H1 (cell line): ENCODE results near the gene FPR2. TPM values are rescaled to one million over a fixed set of nuclear protein-coding genes. Genes with fewer than 3 reads are reported as not detected.

Source experiments
- CTCF ChIA-PET: fragments of 300-600 bp; sonication (Branson Sonifier 250); formaldehyde crosslinking; loops from one replicate; lab custom pipeline; 2021; ENCODE audit not compliant: partially characterized antibody; lab: Charles Lee
- POLR2A ChIA-PET: fragments of 300-600 bp; sonication (Branson Sonifier 250); formaldehyde crosslinking; loops from one replicate; lab custom pipeline; 2021; ENCODE audit warnings: inconsistent platforms; ENCODE audit not compliant: partially characterized antibody; lab: Charles Lee
- DNase-seq, 2 experiments: peaks; one replicate each; pipeline versions ENCODE4 v3.0.0 to v3.0.0-alpha.2; 2010 to 2022; ENCODE audit warnings: low spot score in 2 of 2, low read depth in 1 of 2, mixed read lengths in 1 of 2
- FAIRE-seq: peaks from 2 replicates; lab custom pipeline; 2011; peaks lifted over from hg19 to GRCh38; lab: Jason Lieb, UNC
- H2AFZ ChIP-seq: 2 replicates; pipeline ENCODE4 v1.8.1; 2012; ENCODE audit warnings: low read length, inconsistent platforms
- H2AK5ac ChIP-seq: 2 replicates; pipeline ENCODE4 v1.6.1; 2013; ENCODE audit warnings: low read depth, low read length
- H2BK120ac ChIP-seq: replicated peaks from 2 replicates; pipeline ENCODE3; 2013; ENCODE audit warnings: low read depth, low read length, inconsistent platforms
- H2BK12ac ChIP-seq: 2 replicates; pipeline ENCODE4 v1.6.1; 2013; ENCODE audit warnings: low read depth, low read length
- H2BK15ac ChIP-seq: 2 replicates; pipeline ENCODE4 v1.6.1; 2013; ENCODE audit warnings: low read length
- H2BK20ac ChIP-seq: 2 replicates; pipeline ENCODE4 v1.6.1; 2013; ENCODE audit warnings: low read length
- H2BK5ac ChIP-seq: 2 replicates; pipeline ENCODE4 v1.6.1; 2013; ENCODE audit warnings: low read depth, low read length
- H3K14ac ChIP-seq: 2 replicates; pipeline ENCODE4 v1.6.1; 2013; ENCODE audit warnings: inconsistent platforms; ENCODE audit not compliant: insufficient read length
- H3K18ac ChIP-seq: 2 replicates; pipeline ENCODE4 v1.6.1; 2013; ENCODE audit warnings: low read length; ENCODE audit errors: extremely low read depth
- H3K23ac ChIP-seq: 2 replicates; pipeline ENCODE4 v1.6.1; 2013; ENCODE audit warnings: inconsistent platforms; ENCODE audit not compliant: insufficient read length
- H3K23me2 ChIP-seq: 2 replicates; pipeline ENCODE4 v1.6.1; 2013; ENCODE audit warnings: low read depth, low read length
- H3K27ac ChIP-seq: 2 replicates; pipeline ENCODE4 v1.6.1; 2011; ENCODE audit warnings: low read depth, low read length, inconsistent platforms
- H3K27me3 ChIP-seq, 4 experiments: replicated peaks in 1 of 4; 1 replicate in 1 of 4; 2 replicates in 3 of 4; pipeline versions ENCODE4 v1.6.1 to v1.8.1; 2011 to 2013; ENCODE audit warnings: low read length in 3 of 4, mild to moderate bottlenecking in 3 of 4, inconsistent platforms in 2 of 4, mixed read lengths in 2 of 4, moderate library complexity in 1 of 4; ENCODE audit not compliant: control insufficient read depth in 3 of 4, insufficient read depth in 3 of 4; ENCODE audit errors: extremely low read depth in 1 of 4
- H3K36me3 ChIP-seq, 4 experiments: 2 replicates each; pipeline versions ENCODE4 v1.6.1 to v1.8.1; 2011 to 2013; ENCODE audit warnings: mild to moderate bottlenecking in 4 of 4, low read length in 3 of 4, moderate library complexity in 2 of 4, control low read depth in 1 of 4, inconsistent platforms in 1 of 4; ENCODE audit not compliant: insufficient read depth in 4 of 4, control insufficient read depth in 2 of 4
- H3K4ac ChIP-seq: replicated peaks from 2 replicates; pipeline ENCODE3; 2013; ENCODE audit warnings: low read length, low read depth, mixed read lengths, inconsistent platforms; ENCODE audit not compliant: insufficient read length
- H3K4me1 ChIP-seq, 4 experiments: replicated peaks in 1 of 4; 1 replicate in 1 of 4; 2 replicates in 3 of 4; pipeline versions ENCODE4 v1.6.1 to v1.8.1; 2011 to 2013; ENCODE audit warnings: low read length in 3 of 4, inconsistent platforms in 2 of 4, mixed read lengths in 1 of 4; ENCODE audit not compliant: insufficient read depth in 4 of 4, control insufficient read depth in 3 of 4
- H3K4me2 ChIP-seq, 2 experiments: 2 replicates each; pipeline versions ENCODE4 v1.6.1 to v1.8.1; 2011 to 2013; ENCODE audit warnings: low read depth in 2 of 2, low read length in 2 of 2, control low read depth in 1 of 2, inconsistent platforms in 1 of 2, mild to moderate bottlenecking in 1 of 2; ENCODE audit not compliant: insufficient read depth in 1 of 2
- H3K4me3 ChIP-seq, 4 experiments: fragments of 200-600, 300-600 bp in 1 of 4; sonication (generic), shearing (Covaris generic), sonication (Bioruptor Twin) in 1 of 4; 2 replicates each; pipeline versions ENCODE4 v1.5.1 to v1.8.1; 2011 to 2016; ENCODE audit warnings: low read length in 4 of 4, low read depth in 3 of 4, control low read depth in 2 of 4, inconsistent platforms in 2 of 4, mild to moderate bottlenecking in 2 of 4, mixed read lengths in 1 of 4, moderate library complexity in 1 of 4; ENCODE audit not compliant: insufficient read depth in 2 of 4; ENCODE audit errors: extremely low read depth in 1 of 4
- H3K56ac ChIP-seq: replicated peaks from 2 replicates; pipeline ENCODE3; 2013; ENCODE audit warnings: low read depth, mild to moderate bottlenecking, mixed read lengths, low read length, inconsistent platforms; ENCODE audit not compliant: insufficient read length
- H3K79me1 ChIP-seq: 2 replicates; pipeline ENCODE4 v1.6.1; 2013; ENCODE audit warnings: low read depth, low read length, control low read depth
- H3K79me2 ChIP-seq, 2 experiments: 2 replicates each; pipeline versions ENCODE4 v1.6.1 to v1.8.1; 2012 to 2013; ENCODE audit warnings: low read length in 2 of 2, mild to moderate bottlenecking in 2 of 2, inconsistent platforms in 1 of 2; ENCODE audit not compliant: insufficient read depth in 2 of 2, control insufficient read depth in 1 of 2
- H3K9ac ChIP-seq, 4 experiments: replicated peaks in 1 of 4; 1 replicate in 1 of 4; 2 replicates in 3 of 4; pipeline versions ENCODE4 v1.6.1 to v1.8.1; 2011 to 2013; ENCODE audit warnings: low read depth in 3 of 4, low read length in 3 of 4, control low read depth in 2 of 4, mild to moderate bottlenecking in 2 of 4, moderate library complexity in 2 of 4, inconsistent platforms in 1 of 4; ENCODE audit errors: extremely low read depth in 1 of 4
- H3K9me3 ChIP-seq, 2 experiments: 2 replicates each; pipeline versions ENCODE4 v1.6.1 to v1.8.1; 2012 to 2013; ENCODE audit warnings: mild to moderate bottlenecking in 2 of 2, moderate library complexity in 2 of 2, control low read depth in 1 of 2, inconsistent platforms in 1 of 2, low read depth in 1 of 2, low read length in 1 of 2, mixed read lengths in 1 of 2; ENCODE audit not compliant: insufficient read depth in 2 of 2
- H4K20me1 ChIP-seq, 2 experiments: replicated peaks in 1 of 2; 2 replicates each; pipeline versions ENCODE3 to v1.8.1; 2011 to 2013; ENCODE audit warnings: inconsistent platforms in 2 of 2, low read length in 2 of 2, mild to moderate bottlenecking in 1 of 2; ENCODE audit not compliant: insufficient read depth in 2 of 2, control insufficient read depth in 1 of 2
- H4K5ac ChIP-seq: 2 replicates; pipeline ENCODE4 v1.6.1; 2013; ENCODE audit warnings: low read length, low read depth, mixed read lengths, inconsistent platforms; ENCODE audit not compliant: insufficient read length
- H4K8ac ChIP-seq: 2 replicates; pipeline ENCODE4 v1.8.0; 2013; ENCODE audit warnings: mild to moderate bottlenecking, moderate library complexity, low read length, inconsistent platforms; ENCODE audit not compliant: insufficient read depth; ENCODE audit errors: extremely low read depth
- H4K91ac ChIP-seq: replicated peaks from 2 replicates; pipeline ENCODE3; 2013; ENCODE audit warnings: low read length, mixed read lengths, inconsistent platforms; ENCODE audit not compliant: insufficient read length
- FOSL1 ChIP-seq: IDR thresholded peaks from 2 replicates; pipeline ENCODE4 v1.6.1; 2011; ENCODE audit warnings: mild to moderate bottlenecking, low read depth, low read length, moderate library complexity; ENCODE audit not compliant: insufficient read depth
- GABPA ChIP-seq: IDR thresholded peaks from 2 replicates; pipeline ENCODE4 v1.6.1; 2011; ENCODE audit warnings: mild to moderate bottlenecking, low read length, moderate library complexity, borderline replicate concordance; ENCODE audit not compliant: insufficient read depth
- SIRT6 ChIP-seq: IDR thresholded peaks from one replicate; pipeline ENCODE4 v1.7.1; 2012; ENCODE audit warnings: low read length, inconsistent platforms
- WGBS, 2 experiments: shearing (Covaris generic) in 1 of 2; methylation state at CpG; one replicate each; pipeline versions ENCODE4 v1.1.6 to v1.1.7; 2013 to 2015; ENCODE audit warnings: low lambda C conversion rate in 2 of 2, mixed read lengths in 2 of 2, inconsistent platforms in 1 of 2, low coverage in 1 of 2, missing lambda C conversion rate in 1 of 2; ENCODE audit not compliant: insufficient replicate concordance in 2 of 2, insufficient coverage in 1 of 2, insufficient read length in 1 of 2; ENCODE audit errors: extremely low coverage in 1 of 2, missing lambda C conversion rate in 1 of 2; 5-methylcytosine and 5-hydroxymethylcytosine counted together
- polyA plus RNA-seq, 7 experiments: library from polyadenylated mRNA; depleted of rRNA in 3 of 7; stranded (reverse) in 5 of 7; unstranded in 2 of 7; fragments of >200 nt in 5 of 7; fragments of 200-250 nt in 2 of 7; gene quantifications; 1 replicate in 5 of 7; 2 replicates in 1 of 7; 4 replicates in 1 of 7; pipeline versions ENCODE4 v1.2.1 to v1.2.3, GENCODE V29; 2011 to 2013; ENCODE audit warnings: missing spikeins in 2 of 7, mixed read lengths in 2 of 7
- total RNA-seq: library from RNA; stranded (reverse); fragmentation: NEBNext Ultra II Directional; extraction: Animal tissue kit (Norgen Biotek cat#: 25700); gene quantifications from 2 replicates; pipeline ENCODE4 v1.2.1, GENCODE V29; 2021

FPR2 gene
- total and polyA plus RNA-seq, 2 of the 8 experiments (the other 6 are each of a cell fraction or from before 2014, with no cell fraction given) = 0.17 TPM; not detected in 1

- ChIA-PET CTCF (interaction anchor here (0.6 to 1.8 kb wide), 2 partner anchors 146 to 148 kb away, joined by 3 to 4 read pairs; no protein-coding TSS in a partner anchor), POLR2A (no interaction called here)
- WGBS, 2 experiments = 79% methylated on average over 2 of the region's 2 CpGs; no CpG with 5 or more reads in 1 of the 2 experiments
- Histone ChIP-seq H2BK12ac (no peak overlapping the region), H3K14ac (no peak overlapping the region), H3K36me3 (no peaks in the 10 kb centered on the region), H3K4me2 (no peak overlapping the region), H2AFZ (no peak overlapping the region), H3K23ac (no peak overlapping the region), H4K5ac (no peak overlapping the region), H3K4me3 (no peak overlapping the region), H2AK5ac (no peak overlapping the region), H3K79me2 (no peaks in the 10 kb centered on the region), H2BK15ac (no peak overlapping the region), H4K91ac (no peak overlapping the region), H4K8ac (no peak overlapping the region), H3K79me1 (no peaks in the 10 kb centered on the region), H2BK20ac (no peak overlapping the region), H3K4me1 (peaks cover 0 to 5% (median 1%) of the 10 kb centered on the region in 4 experiments; a peak in 2 of 7 replicates), H3K27me3 (no peaks in the 10 kb centered on the region), H4K20me1 (no peaks in the 10 kb centered on the region), H2BK5ac (no peak overlapping the region), H3K18ac (no peak overlapping the region), H3K56ac (no peak overlapping the region), H3K4ac (no peak overlapping the region), H2BK120ac (no peak overlapping the region), H3K9me3 (peaks cover 3 to 9% of the 10 kb centered on the region in 2 experiments; a peak in 3 of 4 replicates), H3K27ac (no peak overlapping the region), H3K9ac (no peak overlapping the region), H3K23me2 (no peaks in the 10 kb centered on the region)
- DNase-seq (no peak), FAIRE-seq (no peak)
- TF ChIP-seq GABPA (no peak), FOSL1 (no peak), SIRT6 (no peak)
Observed at GRCh38 chr19:51802775-51803174, 41.8 kb downstream of the FPR2 start.
